Right hindlimb (tissue), 1 donor: ENCODE results near the gene TLN1.

Experiments used
- DNase-seq: peaks from one replicate; pipeline ENCODE4 v3.0.0-alpha.2; 2018

Gene TLN1

DNA sequence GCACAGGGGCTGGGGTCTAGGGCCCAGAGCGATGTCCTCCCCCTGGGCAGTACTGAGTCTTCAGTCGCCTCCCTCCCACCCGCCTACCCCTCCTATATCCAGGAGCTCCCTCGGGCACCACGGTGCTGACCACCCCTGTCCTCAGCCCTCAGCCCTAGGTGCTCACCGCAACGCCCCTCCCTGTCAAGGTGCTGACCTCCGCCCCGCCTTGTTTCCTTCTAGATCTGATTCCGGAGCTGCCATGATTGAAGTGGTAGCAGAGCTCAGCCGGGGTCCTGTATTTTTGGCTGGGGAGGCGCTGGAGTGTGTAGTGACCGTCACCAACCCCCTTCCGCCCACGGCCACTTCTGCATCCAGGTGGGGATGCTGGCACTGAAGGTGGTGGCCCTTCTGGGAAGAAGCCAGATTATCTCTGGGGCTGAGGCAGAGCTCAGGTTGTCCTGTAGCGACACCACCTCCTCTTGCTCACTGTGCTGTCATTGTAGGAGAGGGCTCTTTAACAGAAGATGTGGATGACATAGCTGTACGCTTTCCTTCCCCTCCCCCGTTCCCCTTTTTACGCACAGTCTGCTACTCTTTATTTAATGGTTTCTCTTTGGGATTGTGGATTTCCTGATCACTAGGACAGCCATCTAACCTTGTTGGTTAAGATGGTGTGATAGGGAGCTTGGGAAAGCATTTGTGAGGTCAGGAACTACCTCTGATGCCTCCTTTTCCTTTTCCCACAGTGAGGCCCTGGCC, 17.7 kb upstream of the TLN1 start:
- no peak for DNase-seq

DNA sequence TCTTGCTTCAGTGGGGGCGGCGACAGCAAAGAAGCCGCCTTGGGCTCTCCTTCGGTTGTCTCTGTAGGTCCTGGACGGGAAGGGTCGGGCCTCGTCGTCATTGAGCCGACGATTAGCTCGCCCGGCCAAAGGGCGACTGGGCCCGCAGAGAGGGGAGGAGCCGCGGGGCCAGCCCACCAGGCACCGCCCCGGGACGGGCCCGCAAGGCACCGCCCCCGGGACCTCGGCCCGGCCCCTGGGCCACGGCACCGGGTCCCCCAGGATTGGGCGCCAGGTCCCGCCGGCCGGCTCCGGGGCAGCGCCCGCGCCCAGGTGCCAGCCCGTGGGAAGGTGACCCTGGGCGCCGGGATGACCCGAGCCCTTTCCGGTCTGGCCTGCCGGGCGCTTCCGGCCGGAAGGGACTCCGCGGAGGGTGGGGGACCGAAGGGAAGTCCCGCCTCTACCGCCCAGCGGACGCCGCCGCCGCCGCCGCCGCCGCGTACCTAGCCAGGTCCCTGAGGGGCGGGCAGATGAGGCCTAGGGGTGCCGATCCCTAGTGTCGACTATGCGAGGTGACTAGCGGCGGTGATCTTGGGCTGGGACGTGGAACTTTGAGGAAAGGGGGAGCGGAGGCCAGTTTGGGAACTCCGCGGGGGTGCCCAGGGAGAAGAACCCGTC, 17.0 kb upstream of the TLN1 start, which contains the start of the genes GBA2 and RGP1:
GBA2 (minus strand) TSS at position 371 of the 657 bp plus-strand sequence. CDS start 524 bp downstream, outside the sequence.
RGP1 (plus strand) TSS at position 430 of the 657 bp plus-strand sequence. CDS start 469 bp downstream, outside the sequence.
- DNase-seq = peak; percentile 87

DNA sequence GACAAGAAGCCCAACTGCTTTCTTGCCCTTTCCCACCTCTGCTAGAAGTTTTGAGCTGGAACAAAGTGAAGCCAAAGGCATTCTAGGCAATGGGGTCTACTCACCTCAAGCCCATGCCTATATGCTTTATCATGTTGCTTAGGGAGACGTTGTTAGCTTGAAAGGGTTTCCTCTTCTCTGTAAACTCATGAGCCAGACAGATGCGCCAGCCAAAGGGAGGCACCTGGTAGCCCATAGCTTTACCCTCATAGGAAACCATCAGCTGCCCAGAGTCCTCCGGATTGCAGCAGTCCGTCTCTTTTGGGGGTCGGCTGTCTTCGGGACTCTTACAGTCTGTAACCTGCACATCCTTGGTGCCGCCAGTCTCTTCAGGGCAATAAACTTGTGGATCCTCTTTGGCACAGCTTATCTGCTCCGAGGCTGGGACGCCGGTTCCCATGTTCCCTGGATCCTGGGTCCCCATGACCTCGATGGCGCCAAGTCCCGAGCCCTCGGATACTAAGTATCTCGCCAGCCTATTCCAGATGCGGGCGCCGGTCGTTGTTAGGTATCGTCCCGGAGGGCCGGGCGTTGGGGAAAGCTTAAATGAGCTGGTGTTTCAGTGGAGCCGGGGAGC, 16.4 kb upstream of the TLN1 start:
- DNase-seq = no peak

DNA sequence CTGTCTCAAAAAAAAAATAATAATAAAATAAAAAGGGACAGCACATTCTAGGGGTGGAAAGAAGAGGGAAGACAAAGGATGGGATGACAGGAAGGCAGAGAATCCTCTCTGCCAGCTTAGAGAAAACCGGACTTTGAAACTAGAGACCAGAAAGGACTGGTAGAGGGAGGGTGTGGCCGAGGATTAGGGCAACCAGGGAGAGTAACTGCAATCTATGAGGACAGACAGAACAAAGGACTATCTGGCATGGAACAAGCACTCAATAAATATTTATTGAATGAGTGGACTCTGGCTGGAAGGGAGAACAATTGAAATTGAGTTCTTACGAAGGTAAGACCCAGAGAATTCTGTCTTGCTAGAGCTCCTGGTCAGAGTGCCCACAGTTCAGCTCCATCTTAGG, 14.6 kb upstream of the TLN1 start:
- DNase-seq = no peak

GRCh38 chr9:35745569-35745968, 13.6 kb upstream of the TLN1 start:
- DNase-seq = no peak

GRCh38 chr9:35743880-35744518, 12.0 kb upstream of the TLN1 start:
- DNase-seq = no peak

- no peak for DNase-seq
Measured at GRCh38 chr9:35743452-35743851, 11.5 kb upstream of the TLN1 start.

GRCh38 chr9:35741740-35742139, 9.7 kb upstream of the TLN1 start:
- peak; percentile 17 for DNase-seq

- no peak for DNase-seq
Measured at GRCh38 chr9:35740243-35740642, 8.2 kb upstream of the TLN1 start.

DNA sequence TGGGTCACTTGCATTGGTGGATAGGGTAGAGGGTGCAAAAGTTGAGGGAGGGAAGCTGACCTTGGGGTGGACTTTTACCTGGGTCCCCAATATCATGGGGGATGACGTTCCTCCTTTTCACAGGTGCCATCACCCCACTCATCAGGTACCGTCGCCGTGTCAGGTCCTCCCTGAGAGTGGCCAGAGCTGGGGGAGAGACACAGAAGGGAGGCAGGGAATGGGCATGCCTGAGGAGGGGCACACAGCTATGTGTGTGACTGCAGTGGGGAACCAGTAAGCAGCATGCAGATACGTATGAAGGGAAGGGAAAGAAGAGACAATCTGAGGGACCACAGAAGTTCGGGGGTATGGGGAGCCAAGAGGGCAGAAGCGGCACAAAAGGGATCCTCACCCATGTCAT, 6.9 kb upstream of the TLN1 start:
- no peak for DNase-seq

GRCh38 chr9:35738186-35738585, 6.2 kb upstream of the TLN1 start:
- DNase-seq = no peak

DNA sequence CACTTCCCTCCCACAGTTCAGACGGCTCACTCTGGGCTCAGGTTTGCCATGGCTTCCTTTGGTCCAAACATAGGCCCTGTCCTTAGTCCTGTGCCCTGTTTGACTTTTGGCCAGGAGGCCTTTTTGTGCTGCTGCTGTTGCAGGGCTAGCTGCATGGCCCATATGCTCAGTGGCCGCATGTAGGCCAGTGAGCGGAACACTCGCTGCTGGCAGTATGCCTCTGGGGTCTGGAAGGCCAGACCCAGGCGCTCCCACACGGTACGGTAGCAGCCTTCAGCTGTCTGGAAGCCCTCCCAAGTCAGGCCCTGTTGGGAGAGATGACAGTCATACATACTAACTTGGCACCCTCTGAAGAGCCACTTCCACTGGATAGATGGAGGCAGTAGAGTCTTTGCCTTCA, 5.1 kb upstream of the TLN1 start:
- no peak for DNase-seq

DNA sequence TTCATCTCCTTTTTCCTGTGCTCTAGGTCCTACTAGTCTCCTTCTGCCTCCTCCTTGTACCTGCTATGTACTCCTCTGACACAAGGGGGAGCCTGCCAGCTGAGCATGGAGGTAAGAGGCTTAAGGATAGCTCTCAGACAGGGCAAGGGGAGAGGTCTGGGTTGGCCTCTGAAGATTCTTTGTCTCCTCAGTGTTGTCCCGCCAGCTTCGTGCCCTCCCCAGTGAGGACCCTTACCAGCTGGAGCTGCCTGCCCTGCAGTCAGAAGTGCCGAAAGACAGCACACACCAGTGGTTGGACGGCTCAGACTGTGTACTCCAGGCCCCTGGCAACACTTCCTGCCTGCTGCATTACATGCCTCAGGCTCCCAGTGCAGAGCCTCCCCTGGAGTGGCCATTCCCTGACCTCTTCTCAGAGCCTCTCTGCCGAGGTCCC, 4.2 kb upstream of the TLN1 start:
- DNase-seq = peak; percentile 71

GRCh38 chr9:35734096-35734495, 2.1 kb upstream of the TLN1 start:
- DNase-seq = no peak

DNA sequence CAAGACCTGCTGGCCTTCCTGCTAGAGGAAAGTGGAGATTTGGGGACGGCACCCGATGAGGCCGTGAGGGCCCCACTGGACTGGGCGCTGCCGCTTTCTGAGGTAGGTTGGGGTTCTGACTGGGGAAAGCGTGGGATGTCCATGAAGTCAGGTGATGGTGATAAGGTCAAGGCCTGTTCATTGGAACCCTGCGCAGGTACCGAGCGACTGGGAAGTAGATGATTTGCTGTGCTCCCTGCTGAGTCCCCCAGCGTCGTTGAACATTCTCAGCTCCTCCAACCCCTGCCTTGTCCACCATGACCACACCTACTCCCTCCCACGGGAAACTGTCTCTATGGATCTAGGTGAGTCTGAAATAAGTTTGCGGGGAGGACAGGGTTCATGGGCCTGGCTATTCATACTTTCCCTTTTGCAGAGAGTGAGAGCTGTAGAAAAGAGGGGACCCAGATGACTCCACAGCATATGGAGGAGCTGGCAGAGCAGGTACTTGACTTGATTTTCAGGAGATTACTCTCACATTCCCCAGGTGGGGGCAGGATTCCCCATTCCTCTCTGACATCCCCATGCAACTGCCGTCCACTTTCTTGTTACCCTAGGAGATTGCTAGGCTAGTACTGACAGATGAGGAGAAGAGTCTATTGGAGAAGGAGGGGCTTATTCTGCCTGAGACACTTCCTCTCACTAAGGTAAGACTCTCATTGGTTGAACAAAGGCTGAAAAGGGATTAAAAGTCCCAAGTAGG, 976 bp upstream of the TLN1 start:
- no peak for DNase-seq

DNA sequence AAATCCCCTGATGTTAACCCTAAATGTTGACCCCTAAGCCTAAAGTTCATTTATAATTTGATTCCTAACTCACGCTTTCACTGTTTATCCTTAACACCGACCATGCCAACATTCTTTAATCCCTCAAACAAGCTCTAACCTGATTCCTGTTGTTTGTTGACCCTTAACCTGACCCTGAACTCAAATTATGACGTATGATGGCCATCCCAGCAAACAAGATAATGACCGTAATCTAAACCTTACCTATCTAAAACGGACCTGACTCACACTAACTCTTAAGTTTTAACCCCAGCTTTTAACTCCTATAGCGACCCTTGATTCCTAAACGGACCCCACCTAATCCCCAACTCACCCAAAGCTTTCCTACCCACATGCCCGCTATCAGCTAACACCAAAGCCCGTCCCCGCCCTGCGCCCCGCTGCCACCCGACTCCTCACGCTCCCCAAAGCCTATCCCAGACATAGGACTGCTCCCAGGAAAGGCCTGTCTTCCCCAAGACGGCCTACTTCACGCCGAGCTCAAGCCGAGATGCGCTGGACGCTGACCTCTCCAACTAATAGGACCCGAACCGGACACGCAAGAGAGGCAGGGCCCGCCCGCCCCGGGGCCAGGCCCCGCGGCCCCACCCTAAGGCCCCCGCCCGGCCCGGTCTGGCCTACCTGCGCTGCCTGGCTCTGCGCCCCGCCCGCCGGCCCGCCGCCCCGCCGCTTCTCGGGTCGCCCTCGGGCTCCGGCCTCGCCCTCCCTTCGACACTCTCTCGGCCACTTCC, 395 bp downstream of the TLN1 start:
- DNase-seq = no peak

GRCh38 chr9:35730486-35730854, 1.5 kb downstream of the TLN1 start:
- DNase-seq = no peak

DNA sequence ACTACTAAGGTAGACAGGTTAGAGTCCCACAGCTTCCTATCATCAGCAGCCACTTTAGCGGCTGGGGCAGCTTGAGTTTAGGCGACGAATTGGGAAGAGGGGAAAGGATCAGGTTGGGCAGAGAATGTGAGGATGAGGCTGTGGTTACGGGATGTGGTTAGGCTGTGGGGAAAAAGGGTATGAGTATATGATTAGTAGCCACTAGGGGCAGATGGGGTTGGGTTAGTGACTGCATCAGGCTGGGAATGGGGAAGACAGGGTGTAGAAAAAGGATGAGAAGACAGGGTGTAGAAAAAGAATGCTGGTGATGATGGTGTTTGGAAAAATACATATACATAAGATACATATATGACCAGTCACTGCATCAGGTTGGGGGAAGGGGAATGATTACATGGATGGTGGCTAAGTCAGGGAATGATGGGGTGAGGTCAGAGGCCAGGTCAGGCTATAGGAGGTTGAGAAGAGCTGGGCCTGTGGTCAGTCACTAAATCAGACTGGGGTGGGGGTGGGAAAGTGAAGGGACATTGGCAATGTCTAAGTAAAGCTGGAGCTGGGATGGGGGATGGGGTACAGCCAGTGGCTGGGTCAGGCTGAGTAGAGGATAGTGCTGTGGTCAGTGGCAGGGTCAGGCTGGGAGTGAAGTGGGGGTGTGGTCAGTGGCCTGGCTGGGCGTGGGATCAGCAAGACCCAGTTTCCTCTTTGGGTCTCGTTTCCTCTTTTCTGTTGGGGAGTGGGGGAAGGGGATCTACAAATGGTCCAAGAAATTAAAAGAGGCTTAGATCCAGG, 2.1 kb downstream of the TLN1 start:
- DNase-seq = peak; percentile 60

GRCh38 chr9:35729101-35729500, 2.9 kb downstream of the TLN1 start:
- DNase-seq = no peak

GRCh38 chr9:35728041-35728971, 3.7 kb downstream of the TLN1 start:
- DNase-seq = peak; percentile 79
